Fibroblast of lung (primary cell): ENCODE data around the gene OSBP2.

ENCODE experiments used
- CTCF ChIP-seq, 2 donors: IDR thresholded peaks in 1 of 2; conservative IDR thresholded peaks in 1 of 2; 1 replicate in 1 of 2; 2 replicates in 1 of 2; pipeline ENCODE4 v1.5.1; 2011 to 2012; ENCODE audit warnings: low read length in 2 of 2, control low read depth in 1 of 2, inconsistent platforms in 1 of 2, low read depth in 1 of 2, mild to moderate bottlenecking in 1 of 2
- EZH2 ChIP-seq: IDR thresholded peaks from 2 replicates; pipeline ENCODE4 v1.5.1; 2012; ENCODE audit warnings: low read length, control low read depth, mild to moderate bottlenecking; ENCODE audit errors: missing control alignments

GRCh38 chr22:30889996-30890480 lies 195.4 kb downstream of the OSBP2 start:
- no peak for TF ChIP-seq EZH2
- TF ChIP-seq CTCF (conservative IDR thresholded peaks at IDR 0.05 in 1 of 2, IDR thresholded peaks at IDR 0.05 in 1 of 2; ENCODE audit: low read depth in 1 of 2, low read length in 2 of 2): no peak
